Gastroesophageal sphincter (tissue), 4 donors: ENCODE data around the gene FBLN1. TPM values are rescaled to one million over a fixed set of nuclear protein-coding genes. Genes with fewer than 3 reads are reported as not detected.

Experiments
- ATAC-seq: fragments of 150-250 bp; one replicate; pipeline ENCODE4 v1.9.1; 2016; ENCODE audit warnings: mild to moderate bottlenecking, moderate library complexity
- H3K27ac ChIP-seq, 4 donors: fragments of 200-600 bp; sonication (generic) in 3 of 4; 1 replicate in 3 of 4; 2 replicates in 1 of 4; pipeline ENCODE4 v1.5.1; 2016 to 2019
- H3K27me3 ChIP-seq: fragments of 200-600 bp; sonication (generic); one replicate; pipeline ENCODE4 v1.5.1; 2019
- H3K36me3 ChIP-seq, 2 donors: fragments of 200-600 bp; sonication (generic); one replicate each; pipeline ENCODE4 v1.5.1; 2019; ENCODE audit warnings: control low read depth in 1 of 2
- H3K4me1 ChIP-seq, 3 donors: fragments of 200-600 bp; sonication (generic); 1 replicate in 2 of 3; 2 replicates in 1 of 3; pipeline ENCODE4 v1.5.1; 2016 to 2019; ENCODE audit warnings: control low read depth in 2 of 3
- H3K4me3 ChIP-seq, 2 donors: fragments of 200-600 bp; sonication (generic); one replicate each; pipeline ENCODE4 v1.5.1; 2019; ENCODE audit warnings: mild to moderate bottlenecking in 1 of 2, moderate library complexity in 1 of 2
- H3K9me3 ChIP-seq, 3 donors: fragments of 200-600 bp; sonication (generic); one replicate each; pipeline ENCODE4 v1.5.1; 2017 to 2019; ENCODE audit warnings: control low read depth in 2 of 3
- EP300 ChIP-seq: sonication (generic); formaldehyde crosslinking; IDR thresholded peaks from one replicate; pipeline ENCODE4 v1.6.1; 2017; ENCODE audit warnings: antibody characterized with exemption, mild to moderate bottlenecking
- POLR2A ChIP-seq, 2 donors: fragments of 450-650 bp; IDR thresholded peaks; one replicate each; pipeline ENCODE4 v1.6.1; 2017; ENCODE audit warnings: antibody characterized with exemption in 2 of 2, mild to moderate bottlenecking in 2 of 2, moderate library complexity in 1 of 2
- POLR2AphosphoS5 ChIP-seq: sonication (generic); formaldehyde crosslinking; IDR thresholded peaks from one replicate; pipeline ENCODE4 v1.6.1; 2017; ENCODE audit warnings: antibody characterized with exemption
- WGBS, 2 donors: methylation state at CpG; one replicate each; pipeline ENCODE4 v1.1.5; 2018; ENCODE audit warnings: low coverage in 1 of 2; 5-methylcytosine and 5-hydroxymethylcytosine counted together
- total RNA-seq, 4 donors: library from RNA; depleted of rRNA; stranded (reverse); fragments of >200 nt; gene quantifications; one replicate each; pipeline ENCODE4 v1.1.0, GENCODE V29; 2016
- TF ChIP-seq, protein P1 (sequence below), 4 experiments: fragments of 200-600 bp in 2 of 4; fragments of 450-650 bp in 2 of 4; sonication (generic) in 1 of 4; IDR thresholded peaks; one replicate each; pipeline ENCODE4 v1.5.1; 2017 to 2019; ENCODE audit warnings: antibody characterized with exemption in 4 of 4, mild to moderate bottlenecking in 2 of 4, moderate library complexity in 2 of 4

Gene FBLN1
- total RNA-seq, 4 donors from 2014 or later: 241 to 597 (median 382) TPM

DNA sequence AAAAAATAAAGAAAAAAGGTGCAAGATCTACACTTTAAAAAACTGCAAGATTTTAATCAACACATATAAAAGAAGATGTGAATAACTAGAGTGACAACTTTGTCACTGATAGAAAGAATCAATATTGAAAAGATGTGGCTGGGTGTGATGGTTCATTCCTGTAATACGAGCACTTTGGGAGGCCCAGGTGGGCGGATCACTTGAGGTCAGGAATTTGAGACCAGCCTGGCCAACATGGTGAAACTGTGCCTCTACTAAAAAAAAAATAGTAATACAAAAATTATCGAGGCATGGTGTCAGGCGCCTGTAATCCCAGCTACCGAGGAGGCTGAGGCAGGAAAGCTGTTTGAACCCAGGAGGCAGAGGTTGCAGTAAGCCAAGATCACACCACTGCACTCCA lies 21.0 kb upstream of the FBLN1 start:
- H3K9me3 ChIP-seq: no peaks in the 10 kb centered on the region
- peaks cover 0 to 2% (median 0%) of the 10 kb centered on the region in 3 donors for H3K4me1 ChIP-seq
- no peak overlapping the region for H3K27ac ChIP-seq
- WGBS, 2 donors: 58 to 82% methylated on average over 4 to 5 of the region's 5 CpGs
- no peak overlapping the region for H3K4me3 ChIP-seq
- no peaks in the 10 kb centered on the region for H3K36me3 ChIP-seq
- TF ChIP-seq POLR2A (IDR thresholded peaks at IDR 0.05): no peak
- TF ChIP-seq, protein P1, sequence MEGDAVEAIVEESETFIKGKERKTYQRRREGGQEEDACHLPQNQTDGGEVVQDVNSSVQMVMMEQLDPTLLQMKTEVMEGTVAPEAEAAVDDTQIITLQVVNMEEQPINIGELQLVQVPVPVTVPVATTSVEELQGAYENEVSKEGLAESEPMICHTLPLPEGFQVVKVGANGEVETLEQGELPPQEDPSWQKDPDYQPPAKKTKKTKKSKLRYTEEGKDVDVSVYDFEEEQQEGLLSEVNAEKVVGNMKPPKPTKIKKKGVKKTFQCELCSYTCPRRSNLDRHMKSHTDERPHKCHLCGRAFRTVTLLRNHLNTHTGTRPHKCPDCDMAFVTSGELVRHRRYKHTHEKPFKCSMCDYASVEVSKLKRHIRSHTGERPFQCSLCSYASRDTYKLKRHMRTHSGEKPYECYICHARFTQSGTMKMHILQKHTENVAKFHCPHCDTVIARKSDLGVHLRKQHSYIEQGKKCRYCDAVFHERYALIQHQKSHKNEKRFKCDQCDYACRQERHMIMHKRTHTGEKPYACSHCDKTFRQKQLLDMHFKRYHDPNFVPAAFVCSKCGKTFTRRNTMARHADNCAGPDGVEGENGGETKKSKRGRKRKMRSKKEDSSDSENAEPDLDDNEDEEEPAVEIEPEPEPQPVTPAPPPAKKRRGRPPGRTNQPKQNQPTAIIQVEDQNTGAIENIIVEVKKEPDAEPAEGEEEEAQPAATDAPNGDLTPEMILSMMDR (IDR thresholded peaks at IDR 0.05): no peak
- TF ChIP-seq EP300: no peak
- TF ChIP-seq POLR2AphosphoS5: no peak
- H3K27me3 ChIP-seq: no peaks in the 10 kb centered on the region
- ATAC-seq: no peak

DNA sequence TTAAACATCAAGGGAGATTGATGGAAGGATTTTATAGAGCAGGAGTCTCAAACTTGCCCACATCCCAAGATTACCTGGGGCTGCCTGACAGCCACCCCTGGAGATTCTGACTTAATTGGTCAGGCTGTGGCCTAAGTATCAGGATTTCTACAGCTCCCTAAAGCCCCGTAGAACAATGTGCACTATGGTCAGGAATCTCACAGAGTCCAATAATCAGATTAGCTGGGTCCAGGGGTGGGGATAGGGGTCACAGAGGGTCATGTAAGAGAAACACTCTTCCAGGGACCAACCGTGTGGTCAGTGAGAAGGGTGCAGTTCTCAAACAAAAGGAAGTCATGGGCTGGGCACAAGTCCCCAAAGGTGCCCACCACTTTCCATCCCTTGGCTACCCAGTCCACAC lies 20.5 kb upstream of the FBLN1 start:
- no peak overlapping the region for H3K4me3 ChIP-seq
- H3K27me3 ChIP-seq: no peaks in the 10 kb centered on the region
- no peaks in the 10 kb centered on the region for H3K36me3 ChIP-seq
- WGBS, 2 donors: no CpG with 5 or more reads among the region's 2 CpGs
- ATAC-seq: no peak
- H3K27ac ChIP-seq: no peak overlapping the region
- no peak for TF ChIP-seq POLR2A (IDR thresholded peaks at IDR 0.05)
- no peak for TF ChIP-seq POLR2AphosphoS5
- no peak for TF ChIP-seq EP300
- TF ChIP-seq, protein P1 (IDR thresholded peaks at IDR 0.05): no peak
- no peaks in the 10 kb centered on the region for H3K9me3 ChIP-seq
- H3K4me1 ChIP-seq: no peaks in the 10 kb centered on the region

DNA sequence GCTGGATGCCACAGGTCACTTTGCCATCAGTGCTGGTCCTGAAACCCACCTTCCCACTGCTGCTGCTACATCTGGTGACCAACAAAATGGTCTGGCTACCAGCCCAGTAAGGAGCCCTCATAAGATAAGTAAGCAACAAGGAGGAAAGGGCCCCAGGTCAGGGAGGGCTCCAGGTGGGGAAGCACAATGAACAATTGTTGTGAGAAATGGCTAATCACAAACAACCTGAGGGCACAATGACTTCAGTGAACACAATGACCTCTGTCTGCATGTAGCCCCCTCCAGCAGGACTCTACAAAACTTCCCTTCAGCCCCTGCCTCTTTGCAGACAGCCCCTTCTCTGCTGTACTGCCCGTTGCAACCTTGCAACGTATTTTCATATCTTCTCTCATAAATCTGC lies 19.4 kb upstream of the FBLN1 start:
- Histone ChIP-seq H3K9me3 (no peaks in the 10 kb centered on the region), H3K36me3 (no peaks in the 10 kb centered on the region), H3K27me3 (no peaks in the 10 kb centered on the region), H3K27ac (no peak overlapping the region), H3K4me3 (no peak overlapping the region), H3K4me1 (no peaks in the 10 kb centered on the region)
- TF ChIP-seq POLR2A (IDR thresholded peaks at IDR 0.05) (no peak), POLR2AphosphoS5 (no peak), EP300 (no peak)
- TF ChIP-seq, protein P1 (IDR thresholded peaks at IDR 0.05): no peak
- no peak for ATAC-seq
- WGBS, 2 donors: 84 to 95% methylated on average over 2 of the region's 2 CpGs

DNA sequence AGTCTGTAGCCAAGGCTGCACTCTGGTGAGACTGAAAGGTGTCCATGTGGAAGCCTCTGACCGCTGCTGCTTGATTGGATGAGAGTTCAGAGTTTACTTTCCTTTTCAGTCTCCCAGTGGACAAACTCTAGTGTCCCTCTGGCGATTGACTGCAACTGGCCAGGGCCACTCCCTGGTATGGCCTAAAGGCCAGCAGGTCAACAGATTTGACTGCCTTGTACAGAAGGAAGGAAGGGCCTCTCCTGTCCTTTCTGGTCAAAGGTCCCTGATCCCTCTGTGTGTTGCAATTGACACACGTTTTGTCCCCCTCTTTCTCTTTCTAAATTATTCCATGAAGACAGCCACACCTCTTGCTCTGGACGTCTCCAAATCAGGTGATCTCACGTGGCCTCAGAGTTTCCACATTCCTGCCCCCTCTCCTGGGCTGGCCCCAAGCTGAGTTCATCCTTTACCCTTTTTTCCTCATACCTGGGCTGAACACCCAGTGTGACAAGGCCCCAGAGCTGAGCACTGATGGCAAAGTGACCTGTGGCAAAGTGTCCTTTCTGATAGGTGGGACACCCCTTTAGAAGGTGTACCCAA lies 18.7 kb upstream of the FBLN1 start:
- H3K36me3 ChIP-seq: no peaks in the 10 kb centered on the region
- no peaks in the 10 kb centered on the region for H3K27me3 ChIP-seq
- H3K9me3 ChIP-seq: no peaks in the 10 kb centered on the region
- WGBS, 2 donors: 68 to 73% methylated on average over 2 to 4 of the region's 5 CpGs
- no peak for ATAC-seq
- no peak overlapping the region for H3K4me3 ChIP-seq
- TF ChIP-seq POLR2AphosphoS5: no peak
- TF ChIP-seq EP300: no peak
- TF ChIP-seq POLR2A (IDR thresholded peaks at IDR 0.05): no peak
- TF ChIP-seq, protein P1 (IDR thresholded peaks at IDR 0.05): no peak
- no peaks in the 10 kb centered on the region for H3K4me1 ChIP-seq
- no peak overlapping the region for H3K27ac ChIP-seq

DNA sequence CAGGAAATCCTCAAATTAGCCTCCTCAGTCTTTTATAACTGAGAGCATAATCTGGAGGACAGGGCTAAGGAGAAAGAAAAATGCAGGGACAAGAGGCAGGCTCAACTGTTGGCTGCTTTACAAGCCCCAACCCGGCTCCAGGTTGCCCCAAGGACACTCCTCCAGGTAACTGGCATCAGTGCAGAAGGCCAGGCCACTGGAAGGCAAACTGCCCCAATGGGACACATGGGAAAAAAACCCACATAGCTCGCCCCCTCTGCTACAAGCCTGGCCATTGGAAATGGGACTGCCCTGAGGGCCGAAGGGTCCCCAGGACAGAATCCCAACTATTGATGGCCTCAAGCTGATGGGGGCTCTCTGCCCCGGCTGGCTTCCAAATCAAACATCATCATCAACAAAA lies 17.9 kb upstream of the FBLN1 start:
- Histone ChIP-seq H3K4me3 (no peak overlapping the region), H3K9me3 (no peaks in the 10 kb centered on the region), H3K27me3 (no peaks in the 10 kb centered on the region), H3K36me3 (no peaks in the 10 kb centered on the region), H3K27ac (no peak overlapping the region), H3K4me1 (no peaks in the 10 kb centered on the region)
- no peak for TF ChIP-seq POLR2A (IDR thresholded peaks at IDR 0.05)
- no peak for TF ChIP-seq EP300
- TF ChIP-seq, protein P1 (IDR thresholded peaks at IDR 0.05): no peak
- TF ChIP-seq POLR2AphosphoS5: no peak
- WGBS, 2 donors: 90 to 100% methylated on average over 1 to 2 of the region's 4 CpGs
- ATAC-seq: no peak
